Loucy (cell line): ENCODE data around the gene GFPT2.

Experiments used
- H2AFZ ChIP-seq: fragments of 200-600 bp; sonication (generic); 2 replicates; pipeline ENCODE4 v1.6.0; 2016; ENCODE audit warnings: antibody characterized with exemption, mild to moderate bottlenecking, low read length, moderate library complexity
- H3F3A ChIP-seq: fragments of 200-600 bp; 2 replicates; pipeline ENCODE4 v1.6.0; 2016; ENCODE audit warnings: antibody characterized with exemption, low read depth, mild to moderate bottlenecking
- H3K27me3 ChIP-seq: fragments of 200-600 bp; sonication (generic); 2 replicates; pipeline ENCODE4 v1.6.1; 2014; ENCODE audit warnings: low read length, mild to moderate bottlenecking; ENCODE audit not compliant: insufficient read depth, poor library complexity, severe bottlenecking
- H3K36me3 ChIP-seq: fragments of 200-600 bp; sonication (generic); 2 replicates; pipeline ENCODE4 v1.6.1; 2016; ENCODE audit warnings: low read length; ENCODE audit not compliant: insufficient read depth
- H3K4me1 ChIP-seq: fragments of 200-600 bp; sonication (generic); 2 replicates; pipeline ENCODE4 v1.5.1; 2014; ENCODE audit warnings: low read length, mild to moderate bottlenecking; ENCODE audit not compliant: insufficient read depth, poor library complexity, severe bottlenecking
- H3K4me2 ChIP-seq: fragments of 200-600 bp; sonication (generic); 2 replicates; pipeline ENCODE4 v1.6.0; 2014; ENCODE audit warnings: antibody characterized with exemption, low read length, low read depth, mild to moderate bottlenecking; ENCODE audit not compliant: poor library complexity, severe bottlenecking
- H3K4me3 ChIP-seq: fragments of 200-600 bp; sonication (generic); 2 replicates; pipeline ENCODE4 v1.5.1; 2014; ENCODE audit warnings: low read length, mild to moderate bottlenecking, mixed read lengths; ENCODE audit not compliant: poor library complexity, severe bottlenecking
- H3K79me2 ChIP-seq: fragments of 200-600 bp; sonication (generic); 2 replicates; pipeline ENCODE4 v1.6.1; 2014; ENCODE audit warnings: low read length; ENCODE audit not compliant: insufficient read depth
- H3K9ac ChIP-seq: fragments of 200-600 bp; sonication (generic); 2 replicates; pipeline ENCODE4 v1.6.0; 2014; ENCODE audit warnings: mild to moderate bottlenecking, low read depth, low read length, moderate library complexity; ENCODE audit not compliant: poor library complexity, severe bottlenecking
- H3K9me2 ChIP-seq: fragments of 200-600 bp; sonication (generic); replicated peaks from 2 replicates; pipeline ENCODE4 v1.6.1; 2016; ENCODE audit warnings: low read depth, low read length, mixed read lengths
- H3K9me3 ChIP-seq: fragments of 200-600 bp; sonication (generic); 2 replicates; pipeline ENCODE4 v1.6.1; 2014; ENCODE audit warnings: mild to moderate bottlenecking, antibody characterized with exemption, low read length, low read depth; ENCODE audit not compliant: insufficient read depth
- H4K20me1 ChIP-seq: fragments of 200-600 bp; sonication (generic); 2 replicates; pipeline ENCODE4 v1.6.0; 2014; ENCODE audit warnings: antibody characterized with exemption, low read length, mild to moderate bottlenecking; ENCODE audit not compliant: insufficient read depth, poor library complexity, severe bottlenecking
- EZH2phosphoT487 ChIP-seq: fragments of 200-600 bp; IDR thresholded peaks from 2 replicates; pipeline ENCODE4 v1.6.1; 2018; ENCODE audit warnings: antibody characterized with exemption, mild to moderate bottlenecking, moderate library complexity, borderline replicate concordance
- TF ChIP-seq, protein P1 (sequence below): fragments of 200-600 bp; sonication (generic); conservative IDR thresholded peaks from 2 replicates; pipeline ENCODE4 v1.5.1; 2014; ENCODE audit warnings: mild to moderate bottlenecking, antibody characterized with exemption, low read length

Gene GFPT2

GRCh38 chr5:180283026-180283615, 70.0 kb downstream of the GFPT2 start:
- Histone ChIP-seq H3K27me3 (no peaks in the 10 kb centered on the region), H3K4me2 (no peak overlapping the region), H3F3A (no peaks in the 10 kb centered on the region), H3K36me3 (no peaks in the 10 kb centered on the region), H3K9ac (no peak overlapping the region), H3K9me3 (no peaks in the 10 kb centered on the region), H2AFZ (no peak overlapping the region), H4K20me1 (no peaks in the 10 kb centered on the region), H3K4me1 (no peaks in the 10 kb centered on the region), H3K4me3 (no peak overlapping the region), H3K79me2 (peaks cover 3% of the 10 kb centered on the region; the same call in 1 of the 2 replicates), H3K9me2 (no peaks in the 10 kb centered on the region)
- TF ChIP-seq, protein P1, sequence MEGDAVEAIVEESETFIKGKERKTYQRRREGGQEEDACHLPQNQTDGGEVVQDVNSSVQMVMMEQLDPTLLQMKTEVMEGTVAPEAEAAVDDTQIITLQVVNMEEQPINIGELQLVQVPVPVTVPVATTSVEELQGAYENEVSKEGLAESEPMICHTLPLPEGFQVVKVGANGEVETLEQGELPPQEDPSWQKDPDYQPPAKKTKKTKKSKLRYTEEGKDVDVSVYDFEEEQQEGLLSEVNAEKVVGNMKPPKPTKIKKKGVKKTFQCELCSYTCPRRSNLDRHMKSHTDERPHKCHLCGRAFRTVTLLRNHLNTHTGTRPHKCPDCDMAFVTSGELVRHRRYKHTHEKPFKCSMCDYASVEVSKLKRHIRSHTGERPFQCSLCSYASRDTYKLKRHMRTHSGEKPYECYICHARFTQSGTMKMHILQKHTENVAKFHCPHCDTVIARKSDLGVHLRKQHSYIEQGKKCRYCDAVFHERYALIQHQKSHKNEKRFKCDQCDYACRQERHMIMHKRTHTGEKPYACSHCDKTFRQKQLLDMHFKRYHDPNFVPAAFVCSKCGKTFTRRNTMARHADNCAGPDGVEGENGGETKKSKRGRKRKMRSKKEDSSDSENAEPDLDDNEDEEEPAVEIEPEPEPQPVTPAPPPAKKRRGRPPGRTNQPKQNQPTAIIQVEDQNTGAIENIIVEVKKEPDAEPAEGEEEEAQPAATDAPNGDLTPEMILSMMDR, result no peak
- TF ChIP-seq EZH2phosphoT487, result no peak

GRCh38 chr5:180282281-180282680, 70.9 kb downstream of the GFPT2 start:
- H3K4me2 ChIP-seq, result no peak overlapping the region
- H3K9me2 ChIP-seq, result no peaks in the 10 kb centered on the region
- 0 out of 2 replicates have a peak, but pooled peaks cover 3% of the 10 kb centered on the region for H3K79me2 ChIP-seq
- H3K4me1 ChIP-seq, result no peaks in the 10 kb centered on the region
- no peaks in the 10 kb centered on the region for H3K27me3 ChIP-seq
- H3K9ac ChIP-seq, result no peak overlapping the region
- H2AFZ ChIP-seq, result no peak overlapping the region
- no peaks in the 10 kb centered on the region for H3K9me3 ChIP-seq
- TF ChIP-seq EZH2phosphoT487, result no peak
- TF ChIP-seq, protein P1, result no peak
- no peaks in the 10 kb centered on the region for H4K20me1 ChIP-seq
- no peaks in the 10 kb centered on the region for H3F3A ChIP-seq
- no peaks in the 10 kb centered on the region for H3K36me3 ChIP-seq
- no peak overlapping the region for H3K4me3 ChIP-seq

DNA sequence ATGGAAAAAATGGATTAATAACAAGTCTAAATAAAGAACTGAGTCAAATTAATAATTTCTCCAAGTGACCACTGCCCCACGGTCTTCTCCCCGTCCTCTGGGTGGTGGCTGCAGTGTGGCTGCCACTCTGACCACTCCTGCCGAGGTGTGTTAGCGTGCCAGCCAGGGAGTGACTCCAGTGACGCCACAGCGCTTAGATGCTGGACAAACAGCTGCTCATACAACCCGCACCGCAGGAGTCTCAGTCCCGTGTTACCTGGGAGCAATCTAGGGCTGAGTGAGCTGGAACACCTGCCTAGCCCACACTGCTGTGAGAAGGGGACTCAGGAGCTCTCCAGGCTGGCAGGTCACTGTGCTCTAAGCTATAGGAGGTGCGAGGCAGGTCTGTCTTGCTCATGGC, 71.4 kb downstream of the GFPT2 start:
- H3K9me3 ChIP-seq, result no peaks in the 10 kb centered on the region
- no peaks in the 10 kb centered on the region for H3K9me2 ChIP-seq
- H2AFZ ChIP-seq, result no peak overlapping the region
- no peak overlapping the region for H3K4me3 ChIP-seq
- TF ChIP-seq, protein P1, result no peak
- no peak for TF ChIP-seq EZH2phosphoT487
- H3F3A ChIP-seq, result no peaks in the 10 kb centered on the region
- H4K20me1 ChIP-seq, result no peaks in the 10 kb centered on the region
- H3K79me2 ChIP-seq, result no peaks in the 10 kb centered on the region
- no peaks in the 10 kb centered on the region for H3K4me1 ChIP-seq
- H3K4me2 ChIP-seq, result no peak overlapping the region
- no peaks in the 10 kb centered on the region for H3K27me3 ChIP-seq
- no peaks in the 10 kb centered on the region for H3K36me3 ChIP-seq
- no peak overlapping the region for H3K9ac ChIP-seq
